Measurements from ENCODE around the gene SNCG.
"Not testable (repeated sequence)": the region's sequence is repeated elsewhere in the genome, so short reads cannot be mapped to it uniquely, and the experiment has no call there.

SNCG gene

DNA sequence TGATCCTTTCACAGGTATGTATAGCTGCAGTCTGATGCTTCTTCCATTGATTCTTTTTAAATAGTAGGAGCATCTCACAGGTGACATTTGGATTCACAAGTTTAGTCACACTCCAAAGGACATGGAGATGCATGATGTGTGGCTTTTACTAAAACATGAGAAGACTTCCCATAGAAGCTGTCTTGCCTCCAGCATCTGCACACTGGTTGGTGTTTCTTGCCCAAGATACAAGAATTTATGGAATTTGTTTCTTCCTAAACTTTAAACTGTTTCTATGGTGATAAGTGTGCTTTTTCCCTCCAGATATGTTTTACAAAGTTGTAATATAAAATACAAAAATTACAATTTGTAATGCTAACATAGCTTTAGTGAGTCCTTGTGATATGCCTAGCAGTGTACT lies 34.1 kb downstream of the SNCG start:
- Histone ChIP-seq H3K4me1 (ENCODE audit: control insufficient read depth, insufficient read depth, low read depth, low read length) (no peaks in the 10 kb centered on the region), H3K14ac (ENCODE audit: low read length in 2 of 2) (no peak overlapping the region), H2AK5ac (ENCODE audit: low read length, severe bottlenecking) (no peak overlapping the region), H3K23ac (ENCODE audit: low read length in 2 of 2) (no peak overlapping the region), H3K4me3 (ENCODE audit: insufficient read depth in 1 of 2, low read depth in 1 of 2, low read length in 2 of 2) (no peak overlapping the region), H2BK12ac (ENCODE audit: low read length in 2 of 2) (no peak overlapping the region), H2BK5ac (ENCODE audit: low read depth, low read length, poor library complexity, severe bottlenecking) (no peak overlapping the region), H3K18ac (ENCODE audit: low read depth in 1 of 2, low read length in 2 of 2) (no peak overlapping the region), H3K9me3 (ENCODE audit: control insufficient read depth, low read length) (no peaks in the 10 kb centered on the region), H3K4me2 (ENCODE audit: low read length, poor library complexity, severe bottlenecking) (no peak overlapping the region), H4K91ac (ENCODE audit: low read length) (no peak overlapping the region), H2AFZ (ENCODE audit: low read depth, low read length) (no peak overlapping the region), H3K9ac (ENCODE audit: low read length) (no peak overlapping the region), H3K27ac (ENCODE audit: low read length, poor library complexity, severe bottlenecking) (no peak overlapping the region), H3K27me3 (ENCODE audit: control insufficient read depth in 1 of 2, insufficient read depth in 1 of 2, low read length in 2 of 2) (no peaks in the 10 kb centered on the region), H3K4ac (ENCODE audit: low read depth in 1 of 2, low read length in 2 of 2) (no peak overlapping the region), H2BK15ac (ENCODE audit: low read depth, poor library complexity, severe bottlenecking) (no peak overlapping the region), H3K36me3 (ENCODE audit: control insufficient read depth in 1 of 2, insufficient read depth in 2 of 2, low read depth in 1 of 2, low read length in 2 of 2) (peaks cover 0 to 30% of the 10 kb centered on the region in 2 experiments), H4K8ac (ENCODE audit: low read length) (no peak overlapping the region), H2BK120ac (ENCODE audit: low read depth, low read length) (no peak overlapping the region), H3K79me1 (replicated peaks; ENCODE audit: low read length, poor library complexity, severe bottlenecking) (no peaks in the 10 kb centered on the region)
- no peak for DNase-seq

DNA sequence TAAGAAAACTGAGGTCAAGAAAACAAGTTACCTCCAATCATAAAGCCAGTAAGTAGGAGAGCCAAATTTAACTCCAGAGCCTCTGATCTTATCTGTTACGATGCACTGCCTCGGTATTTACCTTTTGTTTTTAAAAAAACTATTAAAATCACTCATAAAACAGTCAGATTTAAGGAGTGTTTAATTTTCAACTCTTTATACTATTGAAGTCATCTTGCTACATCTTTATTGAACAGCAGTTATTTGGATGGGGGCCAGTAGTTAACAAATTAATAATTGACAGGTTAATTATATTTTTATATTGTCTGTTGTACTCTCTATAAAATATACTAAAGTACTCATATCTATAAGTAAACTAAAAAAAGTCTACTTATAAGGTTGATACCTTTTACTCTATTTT lies 34.5 kb downstream of the SNCG start:
- Histone ChIP-seq H3K14ac (ENCODE audit: low read length in 2 of 2) (no peak overlapping the region), H3K4me2 (ENCODE audit: low read length, poor library complexity, severe bottlenecking) (no peak overlapping the region), H2BK5ac (ENCODE audit: low read depth, low read length, poor library complexity, severe bottlenecking) (no peak overlapping the region), H3K27ac (ENCODE audit: low read length, poor library complexity, severe bottlenecking) (no peak overlapping the region), H2AK5ac (ENCODE audit: low read length, severe bottlenecking) (no peak overlapping the region), H2AFZ (ENCODE audit: low read depth, low read length) (no peak overlapping the region), H2BK12ac (ENCODE audit: low read length in 2 of 2) (no peak overlapping the region), H3K18ac (ENCODE audit: low read depth in 1 of 2, low read length in 2 of 2) (no peak overlapping the region), H2BK15ac (ENCODE audit: low read depth, poor library complexity, severe bottlenecking) (no peak overlapping the region), H4K8ac (ENCODE audit: low read length) (no peak overlapping the region), H3K36me3 (ENCODE audit: control insufficient read depth in 1 of 2, insufficient read depth in 2 of 2, low read depth in 1 of 2, low read length in 2 of 2) (peaks cover 0 to 30% of the 10 kb centered on the region in 2 experiments), H4K91ac (ENCODE audit: low read length) (no peak overlapping the region), H3K79me1 (replicated peaks; ENCODE audit: low read length, poor library complexity, severe bottlenecking) (no peaks in the 10 kb centered on the region), H2BK120ac (ENCODE audit: low read depth, low read length) (no peak overlapping the region), H3K4me1 (ENCODE audit: control insufficient read depth, insufficient read depth, low read depth, low read length) (no peaks in the 10 kb centered on the region), H3K4me3 (ENCODE audit: insufficient read depth in 1 of 2, low read depth in 1 of 2, low read length in 2 of 2) (no peak overlapping the region), H3K9ac (ENCODE audit: low read length) (no peak overlapping the region), H3K9me3 (ENCODE audit: control insufficient read depth, low read length) (no peaks in the 10 kb centered on the region), H3K27me3 (ENCODE audit: control insufficient read depth in 1 of 2, insufficient read depth in 1 of 2, low read length in 2 of 2) (no peaks in the 10 kb centered on the region), H3K4ac (ENCODE audit: low read depth in 1 of 2, low read length in 2 of 2) (no peak overlapping the region), H3K23ac (ENCODE audit: low read length in 2 of 2) (no peak overlapping the region)
- no CpG with 5 or more reads among the region's 2 CpGs for WGBS
- DNase-seq = no peak

DNA sequence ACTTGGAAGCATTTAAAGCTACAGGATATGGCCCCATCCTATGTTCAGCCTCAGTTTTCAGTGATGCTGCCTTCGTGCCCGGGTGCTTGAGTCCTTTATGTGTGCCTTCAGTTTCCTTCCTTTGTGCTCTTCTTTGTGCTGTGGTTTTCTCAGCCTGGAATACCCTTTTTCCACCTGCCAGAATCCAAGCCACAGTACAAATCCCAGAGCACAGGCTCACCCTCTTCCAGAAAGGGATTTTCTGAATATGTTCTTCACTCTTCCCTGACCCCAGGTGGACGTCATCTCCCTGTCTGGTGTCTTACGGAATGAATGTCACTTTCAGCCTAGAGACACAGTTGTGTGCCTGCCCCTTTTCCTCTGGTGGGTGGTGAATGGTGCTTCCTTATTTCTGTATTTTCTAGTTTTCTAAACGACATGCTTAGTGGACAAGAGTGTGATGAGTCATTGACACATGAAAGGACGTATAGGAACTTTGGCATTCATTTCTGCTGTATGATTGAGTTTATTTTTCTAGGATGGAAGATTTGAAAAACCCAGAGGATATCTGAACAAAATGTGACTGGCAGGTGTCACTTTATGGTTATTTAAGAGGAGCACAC lies 41.5 kb downstream of the SNCG start:
- peaks cover 0 to 13% of the 10 kb centered on the region in 2 experiments for H3K36me3 ChIP-seq (ENCODE audit: control insufficient read depth in 1 of 2, insufficient read depth in 2 of 2, low read depth in 1 of 2, low read length in 2 of 2)
- H4K8ac ChIP-seq (ENCODE audit: low read length); DNase-seq; H2AK5ac ChIP-seq (ENCODE audit: low read length, severe bottlenecking); H2BK12ac ChIP-seq (ENCODE audit: low read length in 2 of 2); H3K27ac ChIP-seq (ENCODE audit: low read length, poor library complexity, severe bottlenecking); H3K4me1 ChIP-seq (ENCODE audit: control insufficient read depth, insufficient read depth, low read depth, low read length); H3K4me2 ChIP-seq (ENCODE audit: low read length, poor library complexity, severe bottlenecking); H3K23ac ChIP-seq (ENCODE audit: low read length in 2 of 2); H2BK15ac ChIP-seq (ENCODE audit: low read depth, poor library complexity, severe bottlenecking); H3K14ac ChIP-seq (ENCODE audit: low read length in 2 of 2); H3K9me3 ChIP-seq (ENCODE audit: control insufficient read depth, low read length); H3K4me3 ChIP-seq (ENCODE audit: insufficient read depth in 1 of 2, low read depth in 1 of 2, low read length in 2 of 2); H2BK5ac ChIP-seq (ENCODE audit: low read depth, low read length, poor library complexity, severe bottlenecking); H2AFZ ChIP-seq (ENCODE audit: low read depth, low read length); H3K18ac ChIP-seq (ENCODE audit: low read depth in 1 of 2, low read length in 2 of 2); H2BK120ac ChIP-seq (ENCODE audit: low read depth, low read length); H3K9ac ChIP-seq (ENCODE audit: low read length); H3K27me3 ChIP-seq (ENCODE audit: control insufficient read depth in 1 of 2, insufficient read depth in 1 of 2, low read length in 2 of 2); H3K79me1 ChIP-seq (replicated peaks; ENCODE audit: low read length, poor library complexity, severe bottlenecking); H3K4ac ChIP-seq (ENCODE audit: low read depth in 1 of 2, low read length in 2 of 2); H4K91ac ChIP-seq (ENCODE audit: low read length): not testable (repeated sequence)
- WGBS = 55% methylated on average over 5 of the region's 6 CpGs

DNA sequence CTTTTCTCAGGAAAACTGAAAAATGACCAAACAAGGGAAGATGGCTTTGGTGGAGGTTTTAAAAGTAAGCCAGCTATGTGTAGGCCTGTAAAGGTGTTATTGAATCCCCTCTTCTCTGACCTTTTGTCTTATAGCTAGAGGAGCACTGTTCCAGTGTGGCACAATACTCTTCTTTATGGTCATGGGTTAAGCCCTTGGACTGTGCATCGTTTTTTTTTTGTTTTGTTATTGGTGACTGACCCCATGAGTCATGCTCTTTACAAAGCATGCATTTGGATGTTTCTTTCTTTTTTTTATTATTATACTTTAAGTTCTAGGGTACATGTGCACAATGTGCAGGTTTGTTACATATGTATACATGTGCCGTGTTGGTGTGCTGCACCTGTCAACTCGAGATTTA lies 42.1 kb downstream of the SNCG start:
- H2BK120ac ChIP-seq (ENCODE audit: low read depth, low read length) = no peak overlapping the region
- H3K36me3 ChIP-seq (ENCODE audit: control insufficient read depth in 1 of 2, insufficient read depth in 2 of 2, low read depth in 1 of 2, low read length in 2 of 2) = peaks cover 0 to 8% of the 10 kb centered on the region in 2 experiments
- H4K8ac ChIP-seq (ENCODE audit: low read length) = no peak overlapping the region
- no CpG with 5 or more reads among the region's 3 CpGs for WGBS
- no peaks in the 10 kb centered on the region for H3K9me3 ChIP-seq (ENCODE audit: control insufficient read depth, low read length)
- H2BK15ac ChIP-seq (ENCODE audit: low read depth, poor library complexity, severe bottlenecking) = no peak overlapping the region
- H2AFZ ChIP-seq (ENCODE audit: low read depth, low read length) = no peak overlapping the region
- H2BK12ac ChIP-seq (ENCODE audit: low read length in 2 of 2) = no peak overlapping the region
- H4K91ac ChIP-seq (ENCODE audit: low read length) = no peak overlapping the region
- H3K4me1 ChIP-seq (ENCODE audit: control insufficient read depth, insufficient read depth, low read depth, low read length) = no peaks in the 10 kb centered on the region
- no peak overlapping the region for H3K4me3 ChIP-seq (ENCODE audit: insufficient read depth in 1 of 2, low read depth in 1 of 2, low read length in 2 of 2)
- no peak overlapping the region for H3K14ac ChIP-seq (ENCODE audit: low read length in 2 of 2)
- H3K9ac ChIP-seq (ENCODE audit: low read length) = no peak overlapping the region
- H3K27me3 ChIP-seq (ENCODE audit: control insufficient read depth in 1 of 2, insufficient read depth in 1 of 2, low read length in 2 of 2) = no peaks in the 10 kb centered on the region
- peak; percentile 57 for DNase-seq
- no peak overlapping the region for H3K4ac ChIP-seq (ENCODE audit: low read depth in 1 of 2, low read length in 2 of 2)
- no peak overlapping the region for H3K18ac ChIP-seq (ENCODE audit: low read depth in 1 of 2, low read length in 2 of 2)
- H3K4me2 ChIP-seq (ENCODE audit: low read length, poor library complexity, severe bottlenecking) = no peak overlapping the region
- no peak overlapping the region for H2AK5ac ChIP-seq (ENCODE audit: low read length, severe bottlenecking)
- no peak overlapping the region for H3K23ac ChIP-seq (ENCODE audit: low read length in 2 of 2)
- no peaks in the 10 kb centered on the region for H3K79me1 ChIP-seq (replicated peaks; ENCODE audit: low read length, poor library complexity, severe bottlenecking)
- H2BK5ac ChIP-seq (ENCODE audit: low read depth, low read length, poor library complexity, severe bottlenecking) = no peak overlapping the region
- H3K27ac ChIP-seq (ENCODE audit: low read length, poor library complexity, severe bottlenecking) = no peak overlapping the region

All from mesenchymal stem cell (in vitro differentiated cells and primary cell).